Renal pelvis (tissue), 4 donors: ENCODE data around the gene SIGLEC15. TPM values are rescaled to one million over a fixed set of nuclear protein-coding genes. Genes with fewer than 3 reads are reported as not detected.
A peak's percentile ranks its signal among the peaks of the same experiment; 100 is the strongest.
"Not testable (repeated sequence)": the region's sequence is repeated elsewhere in the genome, so short reads cannot be mapped to it uniquely, and the experiment has no call there.

Experiments used
- DNase-seq: peaks from one replicate; pipeline ENCODE4 v3.0.0-alpha.2; 2013
- polyA plus RNA-seq, 3 donors: library from polyadenylated mRNA; unstranded; fragments of 120-200 nt; gene quantifications; one replicate each; pipeline ENCODE4 v1.2.1, GENCODE V29; 2013; ENCODE audit not compliant: insufficient read length in 3 of 3

Gene SIGLEC15
- polyA plus RNA-seq, 3 donors: 0.44 to 0.79 (median 0.74) TPM

DNA sequence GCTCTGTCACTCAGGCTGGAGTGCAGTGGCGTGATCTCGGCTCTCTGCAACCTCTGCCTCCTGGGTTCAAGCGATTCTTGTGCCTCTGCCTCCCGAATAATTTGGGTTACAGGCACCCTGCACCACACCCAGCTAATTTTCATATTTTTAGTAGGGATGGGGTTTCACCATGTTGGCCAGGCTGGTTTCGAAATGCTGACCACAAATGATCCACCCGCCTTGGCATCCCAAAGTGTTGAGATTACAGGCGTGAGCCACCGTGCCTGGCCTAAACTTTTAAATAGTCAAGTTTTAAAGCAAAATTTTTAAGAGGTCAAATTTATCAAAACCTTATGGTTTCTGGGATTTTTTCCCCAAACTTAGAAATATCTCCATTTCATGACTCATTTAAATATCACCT is 6.7 kb upstream of the SIGLEC15 start:
- DNase-seq: not testable (repeated sequence)

DNA sequence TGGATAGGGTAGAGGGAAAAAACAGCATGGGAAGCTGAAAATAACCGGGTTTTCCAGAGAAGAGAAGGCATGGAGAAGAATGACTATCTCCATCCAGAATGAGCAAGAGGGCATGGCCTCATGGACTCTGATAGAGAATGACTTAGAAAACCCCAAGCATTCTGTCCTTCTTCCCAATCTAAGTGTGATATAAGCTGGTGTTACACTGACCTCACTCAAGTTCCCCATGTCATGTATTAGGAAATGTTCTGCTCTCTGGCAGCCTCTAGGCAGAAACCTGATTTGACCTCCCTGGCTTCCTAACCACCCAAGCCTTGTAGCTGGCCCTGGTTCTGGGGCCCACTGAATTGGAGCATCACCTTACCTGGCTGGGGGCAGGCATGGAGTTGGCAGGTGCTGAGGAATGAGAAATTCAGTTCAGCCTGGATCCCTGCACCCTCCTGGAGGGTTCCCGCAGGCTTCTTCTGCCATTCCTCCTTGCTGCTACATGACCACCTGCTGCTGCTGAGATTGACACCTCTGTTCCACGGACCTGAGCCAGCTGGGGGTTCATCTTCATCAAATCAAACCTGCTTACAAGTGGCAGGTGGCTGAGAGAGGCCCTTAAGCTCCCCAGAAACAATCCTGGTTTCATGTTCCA is 5.2 kb upstream of the SIGLEC15 start:
- DNase-seq: no peak

DNA sequence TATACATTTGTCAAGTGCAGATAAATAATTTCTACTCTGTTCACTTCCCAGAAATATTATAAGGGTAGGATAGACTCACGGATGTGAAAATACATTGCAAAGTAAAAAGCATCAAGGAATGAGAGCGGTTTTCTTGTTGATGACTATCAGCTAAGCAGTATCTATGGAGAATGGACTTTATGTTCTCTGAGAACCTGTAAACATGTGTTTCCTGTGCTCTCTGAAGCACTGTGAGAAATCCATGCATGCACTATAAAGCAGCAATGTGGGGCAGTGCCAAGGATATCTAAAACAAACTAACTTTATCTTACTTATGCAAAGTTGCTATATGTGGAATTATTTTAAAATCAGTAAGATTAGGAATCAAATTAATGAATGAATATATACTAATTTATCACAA is 4.4 kb upstream of the SIGLEC15 start:
- DNase-seq: no peak

DNA sequence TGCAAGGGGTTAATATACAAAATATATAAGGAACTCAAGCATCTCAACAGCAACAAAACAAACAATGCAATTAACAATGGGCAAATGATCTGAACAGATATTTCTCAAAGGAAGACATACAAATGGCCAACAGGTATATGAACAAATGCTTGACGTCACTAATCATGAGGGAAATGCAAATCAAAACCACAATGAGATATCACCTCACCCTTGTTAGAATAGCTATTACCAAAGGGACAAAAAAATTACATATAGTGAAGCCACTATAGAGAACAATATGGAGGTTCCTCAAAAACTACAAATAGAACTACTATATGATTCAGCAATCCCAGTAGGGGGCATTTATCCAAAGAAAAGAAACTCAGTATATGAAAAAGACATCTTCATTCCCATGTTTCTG is 3.8 kb upstream of the SIGLEC15 start:
- no peak for DNase-seq

DNA sequence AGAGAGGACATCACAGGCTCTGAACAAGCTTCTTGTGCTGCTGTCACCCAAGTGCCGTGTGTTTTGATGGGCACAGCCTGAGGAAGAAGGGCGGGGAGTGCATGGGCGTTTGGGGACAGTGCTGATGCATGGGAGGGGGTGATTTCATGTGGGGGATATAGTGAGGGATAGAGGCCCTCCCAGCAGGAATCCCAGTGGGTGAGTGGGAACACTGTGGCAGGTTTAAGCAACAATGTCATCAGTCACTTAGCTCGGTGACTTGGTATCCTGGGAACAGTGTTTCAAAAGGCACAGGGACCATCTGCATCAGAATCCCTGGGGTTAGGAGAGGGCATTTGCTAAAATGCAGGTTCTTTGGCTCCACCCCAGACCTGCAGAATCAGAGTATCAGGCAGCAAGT is 609 bp downstream of the SIGLEC15 start:
- no peak for DNase-seq

DNA sequence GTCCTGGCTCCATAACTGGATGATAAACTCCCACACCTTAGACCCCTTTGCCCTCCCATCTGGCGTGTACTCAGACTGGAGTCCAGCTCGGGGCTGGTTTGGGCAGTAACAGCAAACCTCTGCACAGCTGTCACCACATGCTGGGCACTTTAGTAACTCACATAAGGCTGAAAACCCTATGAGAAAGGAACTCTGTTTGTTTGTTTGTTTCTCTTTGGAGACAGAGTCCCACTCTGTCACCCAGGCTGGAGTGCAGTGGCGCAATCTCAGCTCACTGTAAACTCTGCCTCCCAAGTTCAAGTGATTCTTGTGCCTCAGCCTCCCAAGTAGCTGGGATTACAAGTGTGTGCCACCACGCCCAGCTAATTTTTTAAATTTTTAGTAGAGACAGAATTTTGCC is 1.2 kb downstream of the SIGLEC15 start:
- DNase-seq: not testable (repeated sequence)

DNA sequence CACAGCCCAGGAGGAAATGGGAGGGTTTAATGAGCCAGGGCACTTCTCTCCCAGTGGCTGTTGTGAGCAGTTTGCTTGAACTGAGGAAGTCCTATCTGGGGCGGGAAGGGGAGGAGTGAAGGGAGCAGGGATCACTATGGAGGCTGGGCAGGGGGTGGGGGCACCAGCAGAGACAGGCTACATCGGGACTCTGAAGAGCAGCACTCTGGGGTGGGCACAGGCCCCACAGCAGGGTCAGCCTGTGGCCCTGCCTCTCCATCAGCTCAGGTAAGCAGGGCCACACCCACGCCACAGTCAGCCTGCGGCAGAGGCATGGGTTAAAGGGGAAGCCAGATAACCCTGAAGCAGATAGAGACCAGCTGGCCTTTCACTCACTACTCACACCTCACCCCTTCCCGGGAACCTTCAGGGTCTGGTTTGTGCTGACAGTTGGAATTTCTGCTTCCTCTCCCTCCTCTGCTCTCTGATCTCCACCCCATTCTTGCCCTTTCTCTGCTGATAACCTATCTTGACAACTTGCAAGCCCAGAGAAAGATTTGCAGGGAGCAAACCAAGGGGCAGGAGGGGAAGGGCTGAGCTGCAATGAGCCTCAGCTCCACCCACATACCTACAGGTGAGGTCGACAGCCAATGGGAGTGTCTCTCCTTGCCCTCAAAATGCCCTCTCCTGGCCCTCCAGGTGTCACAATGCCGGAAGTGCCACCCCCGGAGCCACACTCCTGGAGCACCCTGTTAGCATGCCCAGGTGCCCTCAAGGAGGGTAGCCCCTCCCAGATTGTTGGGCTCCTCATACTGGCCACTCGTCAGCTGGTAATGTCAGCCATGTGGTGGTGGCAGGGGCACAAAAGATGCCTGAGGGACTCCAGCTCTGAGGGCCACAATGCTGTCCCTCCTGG is 3.7 kb downstream of the SIGLEC15 start:
- DNase-seq: peak; percentile 16

DNA sequence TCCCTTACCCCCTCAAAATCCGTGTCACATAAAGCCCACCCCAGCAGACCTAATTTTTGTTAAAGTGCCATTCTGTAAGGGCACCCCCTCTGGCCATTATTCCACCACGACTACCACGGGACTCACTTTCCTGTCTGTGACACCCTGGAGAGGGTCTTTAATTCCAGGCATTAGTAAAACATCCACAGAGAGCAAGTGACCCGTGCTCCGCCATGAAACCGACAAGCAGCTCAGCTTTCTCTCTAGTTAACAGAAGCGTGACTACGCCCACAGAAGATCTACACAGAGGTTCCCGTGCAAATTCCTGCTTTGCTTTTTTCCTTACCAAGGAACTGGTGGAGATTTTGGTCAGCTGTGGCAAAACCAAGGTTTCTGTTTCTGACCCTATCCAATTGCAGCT is 4.4 kb downstream of the SIGLEC15 start:
- peak; percentile 62 for DNase-seq

DNA sequence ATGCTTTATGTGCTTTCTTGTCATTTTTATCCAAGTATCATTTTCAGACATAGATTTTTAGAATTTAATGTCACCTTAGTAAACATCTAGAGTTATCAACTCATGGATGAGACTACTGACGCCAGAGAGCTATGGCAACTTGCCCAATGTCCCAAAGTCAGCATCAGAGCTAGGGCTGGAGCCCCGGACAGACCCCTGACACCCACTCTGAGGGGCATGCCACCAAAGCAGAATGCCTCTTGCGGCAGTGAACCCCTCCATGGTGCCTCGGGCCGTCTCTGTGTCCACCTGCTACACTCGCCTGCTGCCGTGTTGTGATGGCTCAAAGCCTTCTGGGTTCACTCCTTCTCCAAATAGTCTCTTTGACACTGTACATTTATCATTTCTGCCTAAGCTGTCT is 5.4 kb downstream of the SIGLEC15 start:
- DNase-seq: no peak

DNA sequence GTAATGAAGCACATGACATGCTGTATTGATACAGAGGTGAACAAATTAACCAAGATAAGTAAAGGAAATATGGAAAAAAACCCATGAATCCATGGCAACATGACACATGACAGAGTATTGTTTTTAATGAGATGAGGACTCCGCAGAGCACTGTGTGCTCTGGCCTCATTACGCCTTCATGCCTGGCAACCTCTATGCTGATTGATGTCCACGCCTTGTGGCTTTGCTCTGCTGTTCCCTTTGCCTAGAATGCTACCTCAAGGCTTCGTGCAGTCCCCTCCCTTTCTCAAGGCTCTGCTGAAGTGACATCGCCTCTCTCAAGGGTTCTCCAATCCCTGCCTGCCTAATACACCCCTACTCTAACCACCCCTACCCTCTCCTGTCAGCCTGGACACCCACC is 8.4 kb downstream of the SIGLEC15 start:
- no peak for DNase-seq

DNA sequence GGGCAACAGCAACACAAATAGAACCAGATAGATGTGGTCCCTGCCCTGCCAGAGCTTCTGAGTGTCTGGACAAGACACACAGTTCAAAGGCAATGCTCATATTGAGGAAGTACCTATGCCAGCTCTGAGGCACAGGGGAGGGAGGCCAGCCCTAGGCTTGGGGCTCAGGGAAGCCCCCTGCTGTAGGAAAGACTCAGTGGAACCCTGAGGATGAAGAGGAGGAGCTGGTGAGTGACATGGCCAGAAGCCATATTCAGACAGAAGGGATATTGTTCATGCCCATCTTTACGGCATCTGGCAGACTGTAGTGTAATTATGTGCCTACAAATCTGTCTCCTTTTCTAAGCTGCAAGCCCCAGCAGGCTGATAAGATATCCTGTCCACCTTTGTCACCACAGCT is 8.8 kb downstream of the SIGLEC15 start:
- no peak for DNase-seq

DNA sequence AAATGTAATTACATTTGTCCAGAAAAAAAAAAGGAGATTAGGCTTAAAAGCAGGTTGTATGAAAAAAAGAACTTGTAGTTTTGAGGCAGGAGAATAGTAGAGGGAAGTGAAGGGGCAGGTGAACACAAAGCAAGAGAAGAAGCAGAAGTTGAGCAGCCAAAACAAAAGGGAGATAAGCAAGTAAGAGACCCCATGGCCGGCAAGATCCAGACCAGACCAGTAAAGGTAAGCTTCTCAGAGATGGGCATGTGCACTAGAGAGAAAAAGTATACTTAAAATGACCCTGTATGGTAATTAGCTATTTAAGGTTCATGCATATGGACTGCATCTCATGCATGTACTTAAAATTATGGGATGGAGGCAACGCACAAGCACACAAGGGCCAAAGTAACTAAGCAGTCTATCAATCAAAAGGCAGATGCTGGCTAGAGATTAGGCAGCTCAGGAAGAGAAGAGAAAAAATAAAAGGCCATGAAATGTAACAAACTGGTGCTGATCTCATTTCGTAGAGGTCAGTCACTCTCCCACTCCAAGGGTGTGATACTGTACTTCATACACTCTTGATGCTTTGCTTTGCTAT is 9.7 kb downstream of the SIGLEC15 start:
- no peak for DNase-seq

DNA sequence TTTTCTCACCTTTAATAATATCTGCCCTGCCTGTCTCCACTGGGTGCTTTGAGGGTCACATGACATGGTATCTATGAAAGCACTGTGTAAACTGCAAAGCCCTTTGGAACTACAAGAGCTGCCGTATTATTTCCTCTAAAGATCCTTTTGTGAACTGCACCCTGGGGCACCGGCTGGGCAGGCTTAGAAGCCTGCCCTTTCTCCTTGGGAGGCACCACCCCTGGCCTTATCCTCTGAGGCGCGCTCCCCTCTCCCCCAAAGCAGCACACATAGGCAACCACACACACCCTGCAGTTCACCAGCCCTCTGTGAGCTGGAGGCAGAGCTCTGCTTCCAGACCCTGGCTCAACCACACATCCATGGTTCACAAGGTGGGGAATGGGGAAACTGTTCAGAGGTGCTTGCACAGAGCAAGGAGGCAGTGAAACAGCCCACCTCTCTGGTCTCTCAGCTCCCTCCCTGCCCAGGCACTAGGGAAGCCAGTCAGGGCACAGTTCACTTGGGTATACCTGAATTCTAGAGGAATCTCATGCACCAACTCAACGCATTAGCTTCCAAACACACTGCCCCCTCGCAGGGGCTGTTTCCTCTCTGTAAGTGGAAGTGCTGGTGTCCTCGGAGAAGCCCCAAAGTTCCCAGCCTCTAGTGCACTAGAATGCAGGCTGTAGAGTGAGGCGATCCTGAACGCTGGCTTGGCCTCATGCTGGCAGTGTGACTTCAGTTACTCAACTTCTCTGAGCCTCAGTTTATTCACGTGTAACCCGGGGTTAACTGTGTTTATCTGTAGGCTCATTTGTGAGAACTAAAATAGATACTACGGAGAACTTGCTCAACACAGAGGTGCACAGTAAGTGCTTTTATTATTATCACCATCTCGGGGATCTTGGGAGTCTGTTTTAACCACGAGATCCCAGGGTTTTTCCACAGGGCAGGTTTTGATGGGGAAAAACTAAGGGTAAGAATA is 11.0 kb downstream of the SIGLEC15 start:
- DNase-seq: no peak

DNA sequence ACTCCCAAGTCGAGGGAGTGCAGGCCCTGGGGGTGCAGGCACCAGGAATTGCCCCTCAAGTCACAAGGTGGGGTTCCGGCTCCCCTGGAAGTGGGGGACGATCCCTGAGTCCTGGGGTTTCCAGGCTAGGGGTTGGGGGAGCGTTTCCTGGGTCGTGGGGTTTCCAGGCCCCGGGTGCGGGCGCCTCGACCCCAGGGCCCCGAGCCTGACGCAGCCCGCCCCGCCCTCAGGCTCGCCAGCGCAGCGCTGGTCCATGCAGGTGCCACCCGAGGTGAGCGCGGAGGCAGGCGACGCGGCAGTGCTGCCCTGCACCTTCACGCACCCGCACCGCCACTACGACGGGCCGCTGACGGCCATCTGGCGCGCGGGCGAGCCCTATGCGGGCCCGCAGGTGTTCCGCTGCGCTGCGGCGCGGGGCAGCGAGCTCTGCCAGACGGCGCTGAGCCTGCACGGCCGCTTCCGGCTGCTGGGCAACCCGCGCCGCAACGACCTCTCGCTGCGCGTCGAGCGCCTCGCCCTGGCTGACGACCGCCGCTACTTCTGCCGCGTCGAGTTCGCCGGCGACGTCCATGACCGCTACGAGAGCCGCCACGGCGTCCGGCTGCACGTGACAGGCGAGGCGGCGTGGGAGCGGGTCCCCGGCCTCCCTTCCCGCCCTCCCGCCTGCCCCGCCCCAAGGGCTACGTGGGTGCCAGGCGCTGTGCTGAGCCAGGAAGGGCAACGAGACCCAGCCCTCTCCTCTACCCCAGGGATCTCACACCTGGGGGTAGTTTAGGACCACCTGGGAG is 12.0 kb downstream of the SIGLEC15 start:
- peak; percentile 44 for DNase-seq

DNA sequence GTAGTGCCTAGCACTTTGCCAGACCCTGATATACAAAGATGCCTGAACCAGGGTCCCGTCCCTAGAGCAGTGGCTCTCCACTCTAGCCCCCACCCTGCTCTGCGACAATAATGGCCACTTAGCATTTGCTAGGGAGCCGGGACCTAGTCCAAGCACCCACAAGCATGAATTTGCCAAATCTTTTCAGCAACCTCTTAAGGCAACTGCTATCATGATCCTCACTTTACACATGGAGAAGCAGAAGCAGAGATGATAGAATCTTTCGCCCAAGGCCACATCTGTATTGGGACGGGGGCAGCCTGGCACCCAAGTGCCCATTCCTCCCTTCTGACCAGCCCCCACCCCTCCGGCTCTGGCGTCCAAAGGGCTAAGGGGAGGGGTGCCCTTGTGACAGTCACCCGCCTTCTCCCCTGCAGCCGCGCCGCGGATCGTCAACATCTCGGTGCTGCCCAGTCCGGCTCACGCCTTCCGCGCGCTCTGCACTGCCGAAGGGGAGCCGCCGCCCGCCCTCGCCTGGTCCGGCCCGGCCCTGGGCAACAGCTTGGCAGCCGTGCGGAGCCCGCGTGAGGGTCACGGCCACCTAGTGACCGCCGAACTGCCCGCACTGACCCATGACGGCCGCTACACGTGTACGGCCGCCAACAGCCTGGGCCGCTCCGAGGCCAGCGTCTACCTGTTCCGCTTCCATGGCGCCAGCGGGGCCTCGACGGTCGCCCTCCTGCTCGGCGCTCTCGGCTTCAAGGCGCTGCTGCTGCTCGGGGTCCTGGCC is 13.0 kb downstream of the SIGLEC15 start:
- no peak for DNase-seq

DNA sequence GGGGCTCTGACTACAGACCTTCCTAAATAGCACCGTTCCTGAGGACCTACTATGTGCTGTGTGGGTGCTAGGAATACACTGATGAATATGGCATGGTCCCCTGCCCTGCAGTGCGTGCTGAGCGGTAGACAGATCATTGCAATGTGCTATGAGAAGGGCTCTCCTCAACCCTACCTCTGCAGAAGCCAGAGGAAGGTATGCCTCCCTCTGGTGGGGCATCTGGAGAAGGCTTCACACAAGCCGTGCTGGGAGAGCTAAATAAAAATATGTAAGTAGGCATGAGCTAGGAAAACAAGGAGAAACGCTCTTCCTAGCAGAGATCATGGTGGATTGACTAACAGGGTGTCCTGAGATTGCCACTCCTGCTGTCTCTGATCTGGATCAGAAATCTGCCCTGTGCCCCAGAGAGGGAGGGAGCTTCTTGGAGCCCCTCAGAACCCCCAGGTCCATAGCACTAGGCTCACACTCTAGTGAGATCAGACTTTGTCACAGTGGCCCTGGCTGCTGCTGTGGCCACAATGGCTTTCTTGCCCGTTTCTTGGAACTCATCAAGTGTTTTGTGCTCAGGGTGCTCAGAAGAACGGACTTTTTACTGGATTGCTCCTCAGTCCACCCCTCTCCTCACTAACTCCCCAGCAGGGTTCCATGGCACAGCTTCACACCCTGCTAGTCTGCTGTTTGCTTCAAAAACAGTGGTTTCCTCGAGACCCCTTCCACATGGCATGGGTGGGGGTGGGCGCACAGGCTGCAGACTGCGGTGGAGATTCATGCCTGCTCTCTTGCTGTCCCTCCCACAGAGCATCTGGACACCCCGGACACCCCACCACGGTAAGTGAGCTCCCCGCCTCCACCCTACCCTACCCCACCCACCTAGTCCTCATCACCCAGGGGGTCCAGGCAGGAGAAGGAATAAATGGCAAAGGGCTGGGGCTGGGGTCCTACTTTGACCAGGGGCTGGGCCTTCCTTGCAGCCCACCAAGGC is 14.2 kb downstream of the SIGLEC15 start:
- DNase-seq: peak; percentile 20

DNA sequence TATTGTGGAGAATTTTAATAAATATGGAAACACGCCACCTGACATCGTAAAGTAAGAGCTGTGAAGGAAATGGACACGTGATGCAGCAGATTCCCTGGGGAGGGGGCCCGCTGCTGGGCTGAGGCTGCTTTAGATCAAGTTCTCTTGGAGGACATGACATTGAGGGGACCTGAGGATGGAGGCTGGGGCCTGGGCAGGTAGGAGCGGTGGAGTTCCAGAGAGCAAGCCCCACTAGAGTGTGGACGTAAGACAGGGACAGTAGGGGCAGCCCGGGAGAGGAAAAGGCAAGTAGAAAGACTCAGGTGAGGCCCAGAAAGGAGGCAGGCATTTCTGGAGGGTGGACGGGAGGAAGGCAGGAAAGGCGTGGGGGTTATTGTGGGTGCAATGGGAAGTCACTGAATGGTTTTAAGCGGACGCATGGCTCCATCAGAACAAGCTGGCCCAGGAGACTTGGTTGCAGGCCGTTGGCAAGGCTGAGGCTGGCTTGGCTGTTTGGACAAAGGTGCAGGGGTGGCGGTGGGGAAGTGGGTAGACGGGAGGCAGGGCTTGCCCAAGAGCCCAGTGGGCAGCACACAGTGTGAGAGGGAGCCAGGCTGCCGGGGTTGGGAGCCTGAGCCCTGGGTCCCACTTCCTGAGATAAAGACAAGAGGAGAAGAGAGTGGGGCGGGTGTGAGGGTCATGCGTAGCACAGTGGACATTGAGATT is 15.7 kb downstream of the SIGLEC15 start:
- no peak for DNase-seq

DNA sequence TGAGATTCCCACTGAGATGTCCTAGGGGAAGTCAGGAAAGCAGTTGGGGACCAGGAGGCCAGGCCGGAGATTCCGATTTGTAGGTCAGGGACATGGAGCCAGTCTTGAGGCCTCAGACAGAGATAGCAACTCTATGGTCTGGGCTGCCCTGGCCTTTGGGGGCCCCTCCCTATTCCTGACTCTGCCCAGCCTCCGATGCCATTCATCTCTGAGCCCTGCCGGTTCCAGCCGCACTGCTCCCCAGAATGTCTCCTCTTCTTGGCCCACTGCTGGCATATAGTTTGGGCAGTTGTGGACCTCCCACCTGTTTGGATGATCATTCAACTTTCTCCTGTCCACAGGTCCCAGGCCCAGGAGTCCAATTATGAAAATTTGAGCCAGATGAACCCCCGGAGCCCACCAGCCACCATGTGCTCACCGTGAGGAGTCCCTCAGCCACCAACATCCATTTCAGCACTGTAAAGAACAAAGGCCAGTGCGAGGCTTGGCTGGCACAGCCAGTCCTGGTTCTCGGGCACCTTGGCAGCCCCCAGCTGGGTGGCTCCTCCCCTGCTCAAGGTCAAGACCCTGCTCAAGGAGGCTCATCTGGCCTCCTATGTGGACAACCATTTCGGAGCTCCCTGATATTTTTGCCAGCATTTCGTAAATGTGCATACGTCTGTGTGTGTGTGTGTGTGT is 16.4 kb downstream of the SIGLEC15 start:
- no peak for DNase-seq
